ENCODE measurements around the gene MAML3. TPM values are rescaled to one million over a fixed set of nuclear protein-coding genes. Genes with fewer than 3 reads are reported as not detected.

The MAML3 gene
- total and polyA plus RNA-seq, 10 donors = 0.63 to 18.4 (median 12.7) TPM

DNA sequence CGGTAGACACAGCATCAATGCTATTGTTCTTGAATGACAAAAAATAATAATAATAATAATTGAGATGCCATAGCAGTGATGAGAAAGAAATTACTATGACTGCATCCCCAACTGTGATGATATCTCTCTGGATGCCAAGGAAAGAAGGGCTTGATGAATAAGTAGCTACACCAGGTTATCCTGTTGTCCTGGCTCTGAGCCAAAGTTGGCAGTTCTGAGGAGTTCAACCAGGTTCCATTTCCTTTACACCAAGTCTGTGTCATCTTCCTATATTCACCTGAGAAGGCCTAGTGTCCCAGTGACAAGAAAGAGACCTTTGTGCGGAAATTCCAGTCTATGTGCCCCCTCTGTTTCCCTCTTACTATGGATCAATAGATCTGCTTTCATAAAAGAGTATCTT, 3.4 kb upstream of the MAML3 start:
- H3K27ac ChIP-seq = peak overlapping the region in 7 of 8 donors; percentile 47 to 99 (median 73)
- TF ChIP-seq, protein P1, sequence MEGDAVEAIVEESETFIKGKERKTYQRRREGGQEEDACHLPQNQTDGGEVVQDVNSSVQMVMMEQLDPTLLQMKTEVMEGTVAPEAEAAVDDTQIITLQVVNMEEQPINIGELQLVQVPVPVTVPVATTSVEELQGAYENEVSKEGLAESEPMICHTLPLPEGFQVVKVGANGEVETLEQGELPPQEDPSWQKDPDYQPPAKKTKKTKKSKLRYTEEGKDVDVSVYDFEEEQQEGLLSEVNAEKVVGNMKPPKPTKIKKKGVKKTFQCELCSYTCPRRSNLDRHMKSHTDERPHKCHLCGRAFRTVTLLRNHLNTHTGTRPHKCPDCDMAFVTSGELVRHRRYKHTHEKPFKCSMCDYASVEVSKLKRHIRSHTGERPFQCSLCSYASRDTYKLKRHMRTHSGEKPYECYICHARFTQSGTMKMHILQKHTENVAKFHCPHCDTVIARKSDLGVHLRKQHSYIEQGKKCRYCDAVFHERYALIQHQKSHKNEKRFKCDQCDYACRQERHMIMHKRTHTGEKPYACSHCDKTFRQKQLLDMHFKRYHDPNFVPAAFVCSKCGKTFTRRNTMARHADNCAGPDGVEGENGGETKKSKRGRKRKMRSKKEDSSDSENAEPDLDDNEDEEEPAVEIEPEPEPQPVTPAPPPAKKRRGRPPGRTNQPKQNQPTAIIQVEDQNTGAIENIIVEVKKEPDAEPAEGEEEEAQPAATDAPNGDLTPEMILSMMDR (IDR thresholded peaks at IDR 0.05 in 8 of 11, conservative IDR thresholded peaks at IDR 0.05 in 3 of 11) = no peak
- TF ChIP-seq POLR2AphosphoS5 (IDR thresholded peaks at IDR 0.05) (no peak), POLR2A (IDR thresholded peaks at IDR 0.05) (no peak)

DNA sequence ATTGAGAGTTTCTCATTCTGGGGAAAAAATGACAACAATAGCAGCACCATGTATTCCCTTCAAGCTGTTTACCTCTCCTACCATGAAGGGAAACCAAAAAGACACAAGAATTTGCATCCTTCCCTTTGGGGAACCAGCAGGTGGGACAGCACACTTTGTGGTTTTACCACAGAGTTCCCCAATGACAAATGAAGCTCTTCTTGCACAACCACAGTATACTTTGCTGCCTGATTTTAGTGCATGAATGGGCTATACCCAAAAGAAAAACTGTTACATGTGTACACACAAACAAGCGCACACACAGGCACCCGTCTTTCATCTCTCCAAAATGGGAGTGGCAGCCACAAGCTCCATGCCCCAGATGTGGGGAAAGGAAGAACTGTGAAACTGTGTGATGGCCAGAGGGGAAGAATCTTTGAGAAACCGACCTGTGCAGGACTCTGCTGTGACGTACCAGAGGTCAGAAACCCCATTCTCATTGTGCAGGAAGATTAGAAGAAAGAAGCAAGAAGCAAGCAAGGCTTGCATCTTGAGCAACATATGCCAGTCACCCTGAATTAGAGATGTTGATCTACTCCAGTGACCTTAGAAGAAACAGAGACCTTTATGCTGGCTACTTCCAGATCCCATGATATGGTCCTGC, 2.7 kb upstream of the MAML3 start:
- Histone ChIP-seq H3K4me3 (peak overlapping the region in 1 of 8 donors; percentile 26), H3K36me3 (no peaks in the 10 kb centered on the region), H3K4me1 (peaks cover 0 to 59% (median 34%) of the 10 kb centered on the region in 6 donors), H3K27ac (peak overlapping the region in 7 of 8 donors; percentile 47 to 99 (median 73)), H3K9me3 (peaks cover 0 to 4% (median 1%) of the 10 kb centered on the region in 8 donors), H3K27me3 (replicated peaks in 1 of 7) (peaks cover 0 to 64% (median 8%) of the 10 kb centered on the region in 7 donors)
- TF ChIP-seq, protein P1 (IDR thresholded peaks at IDR 0.05 in 8 of 11, conservative IDR thresholded peaks at IDR 0.05 in 3 of 11) = peak in 2 of 11 experiments; percentile 10 to 12
- TF ChIP-seq POLR2A (IDR thresholded peaks at IDR 0.05) = no peak
- TF ChIP-seq POLR2AphosphoS5 (IDR thresholded peaks at IDR 0.05) = peak in 1 of 3 donors; percentile 62
- no peak for DNase-seq
- intact Hi-C loops (cut with DNase I; ENCODE audit: low total_unique reads) = loop anchor here (10.0 kb wide), 1 partner anchor 422 kb away; no protein-coding TSS in a partner anchor
- 22 to 35% (median 28%) methylated on average over 4 of the region's 4 CpGs for WGBS, 5 donors

More for the DNA sequence above, 3.4 kb upstream of the MAML3 start:
- no peak for DNase-seq
- no peaks in the 10 kb centered on the region for H3K36me3 ChIP-seq
- H3K4me1 ChIP-seq = peaks cover 0 to 52% (median 32%) of the 10 kb centered on the region in 6 donors
- WGBS, 5 donors = 92 to 100% (median 96%) methylated on average over 2 of the region's 2 CpGs
- intact Hi-C loops (cut with DNase I; ENCODE audit: low total_unique reads) = loop anchor here (10.0 kb wide), 1 partner anchor 423 kb away; no protein-coding TSS in a partner anchor
- peaks cover 0 to 61% (median 4%) of the 10 kb centered on the region in 7 donors for H3K27me3 ChIP-seq (replicated peaks in 1 of 7)
- H3K9me3 ChIP-seq = peaks cover 0 to 11% (median 4%) of the 10 kb centered on the region in 8 donors
- H3K4me3 ChIP-seq = peak overlapping the region in 1 of 8 donors; percentile 26

DNA sequence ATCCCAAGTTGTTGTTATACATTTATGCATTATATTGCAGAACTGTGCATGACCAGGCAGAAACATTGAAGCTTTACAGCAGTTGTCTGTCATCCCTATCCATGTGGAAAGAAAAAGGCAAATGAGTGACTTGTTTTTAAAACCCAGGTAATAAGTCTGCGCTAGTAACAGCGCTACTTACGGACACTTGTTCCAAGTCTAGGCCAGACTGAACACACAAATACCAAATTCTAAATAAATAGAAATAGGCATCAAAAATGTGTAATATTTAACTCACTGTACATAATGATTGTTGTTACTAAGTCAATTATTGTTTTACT, 548 bp upstream of the MAML3 start:
- peak overlapping the region; percentile 60 to 89 (median 76) for H3K4me3 ChIP-seq
- WGBS, 5 donors = 69 to 87% (median 75%) methylated on average over 3 of the region's 3 CpGs
- TF ChIP-seq POLR2A (IDR thresholded peaks at IDR 0.05) = no peak
- TF ChIP-seq, protein P1 (IDR thresholded peaks at IDR 0.05 in 8 of 11, conservative IDR thresholded peaks at IDR 0.05 in 3 of 11) = no peak
- TF ChIP-seq POLR2AphosphoS5 (IDR thresholded peaks at IDR 0.05) = no peak
- H3K36me3 ChIP-seq = no peaks in the 10 kb centered on the region
- H3K27ac ChIP-seq = peak overlapping the region; percentile 93 to 99 (median 98)
- peaks cover 0 to 68% (median 8%) of the 10 kb centered on the region in 7 donors for H3K27me3 ChIP-seq (replicated peaks in 1 of 7)
- peaks cover 0 to 80% (median 44%) of the 10 kb centered on the region in 6 donors for H3K4me1 ChIP-seq
- DNase-seq = no peak
- intact Hi-C loops (cut with DNase I; ENCODE audit: low total_unique reads) = loop anchor here (5.0 to 10.0 kb wide), 2 partner anchors 98 to 420 kb away; no protein-coding TSS in a partner anchor
- H3K9me3 ChIP-seq = no peaks in the 10 kb centered on the region

DNA sequence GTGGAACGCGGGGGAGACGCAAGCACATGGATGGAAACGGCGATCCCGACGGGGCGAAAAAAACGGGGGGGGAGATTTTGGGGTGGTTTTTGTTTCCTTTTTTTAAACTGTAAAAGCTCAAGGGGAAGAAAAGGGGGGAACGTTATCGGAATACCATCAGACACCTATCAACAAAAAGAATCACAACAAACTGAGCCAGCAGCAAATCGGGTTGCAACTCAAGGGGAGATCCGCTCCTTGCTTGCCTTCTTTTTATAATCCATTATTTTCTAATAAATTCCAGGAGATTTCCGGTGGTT, 616 bp downstream of the MAML3 start:
- Histone ChIP-seq H3K4me1 (peaks cover 0 to 92% (median 46%) of the 10 kb centered on the region in 6 donors), H3K27me3 (replicated peaks in 1 of 7) (peaks cover 0 to 67% (median 8%) of the 10 kb centered on the region in 7 donors), H3K9me3 (no peaks in the 10 kb centered on the region), H3K27ac (peak overlapping the region; percentile 93 to 99 (median 98)), H3K36me3 (no peaks in the 10 kb centered on the region), H3K4me3 (peak overlapping the region; percentile 60 to 89 (median 76))
- 0 to 2% (median 1%) methylated on average over 14 of the region's 14 CpGs for WGBS, 5 donors
- no peak for DNase-seq
- intact Hi-C loops (cut with DNase I; ENCODE audit: low total_unique reads) = loop anchor here (5.0 to 10.0 kb wide), 2 partner anchors 99 to 419 kb away; no protein-coding TSS in a partner anchor
- TF ChIP-seq POLR2A (IDR thresholded peaks at IDR 0.05) = no peak
- no peak for TF ChIP-seq POLR2AphosphoS5 (IDR thresholded peaks at IDR 0.05)
- TF ChIP-seq, protein P1 (IDR thresholded peaks at IDR 0.05 in 8 of 11, conservative IDR thresholded peaks at IDR 0.05 in 3 of 11) = no peak

Measured in spleen (tissue), 11 donors.